CD4-positive, CD25-positive, alpha-beta regulatory T cell (primary cell): ENCODE data around the gene ZNF652. TPM values are rescaled to one million over a fixed set of nuclear protein-coding genes. Genes with fewer than 3 reads are reported as not detected.
A peak's percentile ranks its signal among the peaks of the same experiment; 100 is the strongest.

Experiments used
- ATAC-seq, 2 donors: fragments of 150-1000 bp; cut with Tn5 transposase; one replicate each; pipeline ENCODE4 v1.10.0; 2021; ENCODE audit warnings: low read depth in 2 of 2, moderate number of reproducible peaks in 2 of 2, moderate library complexity in 1 of 2
- DNase-seq, 3 donors: peaks; one replicate each; pipeline versions ENCODE4 v3.0.0 to v3.0.0-alpha.2; 2012 to 2022; ENCODE audit warnings: mixed read lengths in 1 of 3
- H3K27ac ChIP-seq: one replicate; pipeline ENCODE4 v1.7.0; 2013; ENCODE audit warnings: mild to moderate bottlenecking, low read length; ENCODE audit not compliant: insufficient read depth, poor library complexity, severe bottlenecking
- H3K27me3 ChIP-seq: one replicate; pipeline ENCODE4 v1.7.0; 2013; ENCODE audit warnings: low read length; ENCODE audit not compliant: control insufficient read depth, insufficient read depth
- H3K36me3 ChIP-seq: one replicate; pipeline ENCODE4 v1.7.0; 2013; ENCODE audit warnings: mild to moderate bottlenecking, low read length, moderate library complexity; ENCODE audit not compliant: control insufficient read depth, insufficient read depth
- H3K4me1 ChIP-seq: 2 replicates; pipeline ENCODE4 v1.7.0; 2013; ENCODE audit warnings: mild to moderate bottlenecking, low read length; ENCODE audit not compliant: insufficient read depth, control insufficient read depth, poor library complexity, severe bottlenecking
- H3K4me3 ChIP-seq: one replicate; pipeline ENCODE4 v1.7.0; 2013; ENCODE audit warnings: low read depth, mild to moderate bottlenecking, low read length, moderate library complexity
- H3K9me3 ChIP-seq, 2 experiments: 1 replicate in 1 of 2; 2 replicates in 1 of 2; pipeline ENCODE4 v1.7.0; 2013; ENCODE audit warnings: low read length in 2 of 2, mild to moderate bottlenecking in 1 of 2, moderate library complexity in 1 of 2; ENCODE audit not compliant: control insufficient read depth in 2 of 2
- H3K27ac Mint-ChIP-seq, 3 donors: one replicate each; pipeline ENCODE4 v1.8.0; 2020 to 2022; ENCODE audit warnings: mild to moderate bottlenecking in 3 of 3, mixed read lengths in 3 of 3, moderate library complexity in 2 of 3
- H3K27me3 Mint-ChIP-seq: one replicate; pipeline ENCODE4 v1.8.0; 2022; ENCODE audit warnings: mild to moderate bottlenecking, mixed read lengths
- H3K36me3 Mint-ChIP-seq: one replicate; pipeline ENCODE4 v1.8.0; 2020; ENCODE audit warnings: mixed read lengths
- H3K4me1 Mint-ChIP-seq, 4 donors: one replicate each; pipeline ENCODE4 v1.8.0; 2020 to 2022; ENCODE audit warnings: mixed read lengths in 4 of 4, mild to moderate bottlenecking in 1 of 4
- H3K4me3 Mint-ChIP-seq, 4 donors: one replicate each; pipeline ENCODE4 v1.8.0; 2020 to 2022; ENCODE audit warnings: mild to moderate bottlenecking in 4 of 4, mixed read lengths in 4 of 4, moderate library complexity in 3 of 4
- H3K9me3 Mint-ChIP-seq, 7 donors: one replicate each; pipeline ENCODE4 v1.8.0; 2020 to 2022; ENCODE audit warnings: mixed read lengths in 7 of 7, mild to moderate bottlenecking in 3 of 7, moderate library complexity in 2 of 7
- polyA plus RNA-seq, 4 donors: library from polyadenylated mRNA; unstranded; fragments of 300-500 nt; fragmentation: Illumina TruSeq; gene quantifications; one replicate each; pipeline ENCODE4 v1.2.3, GENCODE V29; 2021
- total RNA-seq: library from RNA; stranded (reverse); gene quantifications from one replicate; pipeline ENCODE4 v1.2.3, GENCODE V29; 2022

ZNF652 gene
- total and polyA plus RNA-seq, 5 donors from 2014 or later = 8.9 to 34.4 (median 16.1) TPM

- DNase-seq = no peak
- H3K4me1 ChIP-seq = no peaks in the 10 kb centered on the region
- H3K4me1 Mint-ChIP-seq = peaks cover 0 to 12% (median 8%) of the 10 kb centered on the region in 4 donors
- peaks cover 16% of the 10 kb centered on the region for H3K36me3 Mint-ChIP-seq
- no peak overlapping the region for H3K27ac Mint-ChIP-seq
- H3K36me3 ChIP-seq = peaks cover 26% of the 10 kb centered on the region
- no peak for ATAC-seq
- no peaks in the 10 kb centered on the region for H3K27me3 Mint-ChIP-seq
- H3K9me3 ChIP-seq = no peaks in the 10 kb centered on the region
- H3K27ac ChIP-seq = no peak overlapping the region
- H3K27me3 ChIP-seq = no peaks in the 10 kb centered on the region
- H3K4me3 Mint-ChIP-seq = no peak overlapping the region
- no peaks in the 10 kb centered on the region for H3K9me3 Mint-ChIP-seq
- no peak overlapping the region for H3K4me3 ChIP-seq
These were observed 64.9 kb downstream of the ZNF652 start for GRCh38 chr17:49297141-49297540.

GRCh38 chr17:49294122-49294521, 67.9 kb downstream of the ZNF652 start:
- DNase-seq (no peak), ATAC-seq (no peak)
- Histone ChIP-seq H3K27me3 (no peaks in the 10 kb centered on the region), H3K36me3 (peaks cover 21% of the 10 kb centered on the region), H3K4me3 (no peak overlapping the region), H3K27ac (no peak overlapping the region), H3K4me1 (no peaks in the 10 kb centered on the region), H3K9me3 (no peaks in the 10 kb centered on the region)
- no peaks in the 10 kb centered on the region for H3K9me3 Mint-ChIP-seq
- peaks cover 10% of the 10 kb centered on the region for H3K36me3 Mint-ChIP-seq
- H3K4me3 Mint-ChIP-seq = peak overlapping the region in 1 of 4 donors; percentile 76
- H3K27ac Mint-ChIP-seq = no peak overlapping the region
- H3K4me1 Mint-ChIP-seq = peaks cover 0 to 17% (median 8%) of the 10 kb centered on the region in 4 donors
- H3K27me3 Mint-ChIP-seq = no peaks in the 10 kb centered on the region

GRCh38 chr17:49292901-49293300, 69.1 kb downstream of the ZNF652 start:
- Mint-ChIP-seq H3K27me3 (no peaks in the 10 kb centered on the region), H3K4me3 (no peak overlapping the region), H3K27ac (peak overlapping the region in 1 of 3 donors; percentile 20), H3K4me1 (peaks cover 0 to 17% (median 8%) of the 10 kb centered on the region in 4 donors), H3K36me3 (peaks cover under 1% of the 10 kb centered on the region), H3K9me3 (no peaks in the 10 kb centered on the region)
- no peak for ATAC-seq
- no peak overlapping the region for H3K4me3 ChIP-seq
- DNase-seq = no peak
- H3K27me3 ChIP-seq = no peaks in the 10 kb centered on the region
- H3K27ac ChIP-seq = no peak overlapping the region
- no peaks in the 10 kb centered on the region for H3K4me1 ChIP-seq
- H3K9me3 ChIP-seq = no peaks in the 10 kb centered on the region
- peaks cover 12% of the 10 kb centered on the region for H3K36me3 ChIP-seq

GRCh38 chr17:49291929-49292328, 70.1 kb downstream of the ZNF652 start:
- Mint-ChIP-seq H3K9me3 (no peaks in the 10 kb centered on the region), H3K4me3 (no peak overlapping the region), H3K27ac (peak overlapping the region in 1 of 3 donors; percentile 20), H3K36me3 (no peaks in the 10 kb centered on the region), H3K27me3 (no peaks in the 10 kb centered on the region), H3K4me1 (peaks cover 0 to 17% (median 8%) of the 10 kb centered on the region in 4 donors)
- no peak overlapping the region for H3K4me3 ChIP-seq
- no peaks in the 10 kb centered on the region for H3K9me3 ChIP-seq
- H3K27me3 ChIP-seq = no peaks in the 10 kb centered on the region
- ATAC-seq (no peak), DNase-seq (no peak)
- H3K27ac ChIP-seq = no peak overlapping the region
- no peaks in the 10 kb centered on the region for H3K4me1 ChIP-seq
- peaks cover 4% of the 10 kb centered on the region for H3K36me3 ChIP-seq

GRCh38 chr17:49290690-49291359, 71.2 kb downstream of the ZNF652 start:
- no peaks in the 10 kb centered on the region for H3K27me3 ChIP-seq
- no peak overlapping the region for H3K4me3 Mint-ChIP-seq
- no peaks in the 10 kb centered on the region for H3K9me3 Mint-ChIP-seq
- DNase-seq (peak in 2 of 3 donors; percentile 5 to 32), ATAC-seq (no peak)
- H3K4me1 ChIP-seq = no peaks in the 10 kb centered on the region
- H3K27ac Mint-ChIP-seq = no peak overlapping the region
- no peaks in the 10 kb centered on the region for H3K36me3 ChIP-seq
- peaks cover 0 to 17% (median 5%) of the 10 kb centered on the region in 4 donors for H3K4me1 Mint-ChIP-seq
- H3K36me3 Mint-ChIP-seq = no peaks in the 10 kb centered on the region
- H3K27ac ChIP-seq = no peak overlapping the region
- no peaks in the 10 kb centered on the region for H3K9me3 ChIP-seq
- peaks cover under 1% of the 10 kb centered on the region for H3K27me3 Mint-ChIP-seq
- no peak overlapping the region for H3K4me3 ChIP-seq

- Mint-ChIP-seq H3K36me3 (no peaks in the 10 kb centered on the region), H3K27me3 (peaks cover 9% of the 10 kb centered on the region), H3K4me3 (no peak overlapping the region), H3K9me3 (no peaks in the 10 kb centered on the region), H3K27ac (no peak overlapping the region), H3K4me1 (peaks cover 0 to 5% (median 0%) of the 10 kb centered on the region in 4 donors)
- Histone ChIP-seq H3K27ac (no peak overlapping the region), H3K36me3 (no peaks in the 10 kb centered on the region), H3K9me3 (no peaks in the 10 kb centered on the region), H3K4me1 (no peaks in the 10 kb centered on the region), H3K27me3 (no peaks in the 10 kb centered on the region), H3K4me3 (no peak overlapping the region)
- DNase-seq (no peak), ATAC-seq (no peak)
These were observed 73.7 kb downstream of the ZNF652 start for GRCh38 chr17:49288388-49288787.

- H3K27me3 Mint-ChIP-seq = peaks cover 14% of the 10 kb centered on the region
- no peak overlapping the region for H3K27ac ChIP-seq
- no peak for DNase-seq
- no peaks in the 10 kb centered on the region for H3K36me3 ChIP-seq
- H3K4me1 Mint-ChIP-seq = peaks cover 0 to 5% (median 0%) of the 10 kb centered on the region in 4 donors
- ATAC-seq = no peak
- H3K4me3 ChIP-seq = no peak overlapping the region
- no peaks in the 10 kb centered on the region for H3K9me3 ChIP-seq
- H3K27me3 ChIP-seq = no peaks in the 10 kb centered on the region
- no peaks in the 10 kb centered on the region for H3K9me3 Mint-ChIP-seq
- no peak overlapping the region for H3K4me3 Mint-ChIP-seq
- no peak overlapping the region for H3K27ac Mint-ChIP-seq
- no peaks in the 10 kb centered on the region for H3K4me1 ChIP-seq
- H3K36me3 Mint-ChIP-seq = no peaks in the 10 kb centered on the region
These were observed 74.6 kb downstream of the ZNF652 start for GRCh38 chr17:49287481-49287880.
